ENCODE results near the gene FBRSL1.

DNA sequence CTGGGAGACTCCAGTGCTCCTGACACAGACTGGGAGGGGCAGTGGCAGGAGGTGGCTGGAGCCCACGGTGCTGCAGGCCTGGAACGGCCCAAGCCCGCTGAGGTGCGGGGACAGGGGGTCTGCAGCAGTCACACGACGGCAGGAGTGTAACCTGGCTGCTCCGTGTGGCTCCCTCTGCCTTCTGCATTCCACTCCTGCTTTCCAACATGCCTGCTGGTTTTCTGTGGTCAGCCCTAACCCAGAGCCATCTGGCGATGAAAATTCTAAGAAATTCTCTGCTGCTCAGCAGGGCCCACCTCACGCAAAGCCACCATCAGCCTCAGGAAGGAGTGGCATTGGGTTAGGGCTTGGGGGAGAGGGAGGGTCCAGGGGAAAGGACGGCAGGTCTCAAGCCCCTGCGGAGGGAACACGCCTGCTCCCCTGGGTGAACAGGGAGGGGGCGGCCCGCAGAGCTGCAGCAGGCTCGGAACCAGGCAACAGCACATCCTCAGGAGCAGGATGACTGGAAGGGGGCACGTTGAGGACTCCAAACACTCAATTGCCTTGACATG, 5.0 kb upstream of the FBRSL1 start:
- TF ChIP-seq CSDC2 (CRISPR knock-in tag; IDR thresholded peaks at IDR 0.05) (no peak), ZFP30 (CRISPR knock-in tag; IDR thresholded peaks at IDR 0.05) (no peak), TCF4 (CRISPR knock-in tag; IDR thresholded peaks at IDR 0.05; ENCODE audit: borderline replicate concordance) (no peak), ISL1 (CRISPR knock-in tag; IDR thresholded peaks at IDR 0.05) (no peak), ZFP3 (CRISPR knock-in tag; IDR thresholded peaks at IDR 0.05) (no peak), RARB (CRISPR knock-in tag; IDR thresholded peaks at IDR 0.05) (no peak), ZNF8 (CRISPR knock-in tag; IDR thresholded peaks at IDR 0.05) (no peak), TOX (CRISPR knock-in tag; IDR thresholded peaks at IDR 0.05; ENCODE audit: borderline replicate concordance) (no peak), ZNF70 (CRISPR knock-in tag; IDR thresholded peaks at IDR 0.05) (no peak)
- TF ChIP-seq, protein P1, sequence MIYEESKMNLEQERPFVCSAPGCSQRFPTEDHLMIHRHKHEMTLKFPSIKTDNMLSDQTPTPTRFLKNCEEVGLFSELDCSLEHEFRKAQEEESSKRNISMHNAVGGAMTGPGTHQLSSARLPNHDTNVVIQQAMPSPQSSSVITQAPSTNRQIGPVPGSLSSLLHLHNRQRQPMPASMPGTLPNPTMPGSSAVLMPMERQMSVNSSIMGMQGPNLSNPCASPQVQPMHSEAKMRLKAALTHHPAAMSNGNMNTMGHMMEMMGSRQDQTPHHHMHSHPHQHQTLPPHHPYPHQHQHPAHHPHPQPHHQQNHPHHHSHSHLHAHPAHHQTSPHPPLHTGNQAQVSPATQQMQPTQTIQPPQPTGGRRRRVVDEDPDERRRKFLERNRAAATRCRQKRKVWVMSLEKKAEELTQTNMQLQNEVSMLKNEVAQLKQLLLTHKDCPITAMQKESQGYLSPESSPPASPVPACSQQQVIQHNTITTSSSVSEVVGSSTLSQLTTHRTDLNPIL (CRISPR knock-in tag; IDR thresholded peaks at IDR 0.05; ENCODE audit: low read depth): no peak
- TF ChIP-seq, protein P2, sequence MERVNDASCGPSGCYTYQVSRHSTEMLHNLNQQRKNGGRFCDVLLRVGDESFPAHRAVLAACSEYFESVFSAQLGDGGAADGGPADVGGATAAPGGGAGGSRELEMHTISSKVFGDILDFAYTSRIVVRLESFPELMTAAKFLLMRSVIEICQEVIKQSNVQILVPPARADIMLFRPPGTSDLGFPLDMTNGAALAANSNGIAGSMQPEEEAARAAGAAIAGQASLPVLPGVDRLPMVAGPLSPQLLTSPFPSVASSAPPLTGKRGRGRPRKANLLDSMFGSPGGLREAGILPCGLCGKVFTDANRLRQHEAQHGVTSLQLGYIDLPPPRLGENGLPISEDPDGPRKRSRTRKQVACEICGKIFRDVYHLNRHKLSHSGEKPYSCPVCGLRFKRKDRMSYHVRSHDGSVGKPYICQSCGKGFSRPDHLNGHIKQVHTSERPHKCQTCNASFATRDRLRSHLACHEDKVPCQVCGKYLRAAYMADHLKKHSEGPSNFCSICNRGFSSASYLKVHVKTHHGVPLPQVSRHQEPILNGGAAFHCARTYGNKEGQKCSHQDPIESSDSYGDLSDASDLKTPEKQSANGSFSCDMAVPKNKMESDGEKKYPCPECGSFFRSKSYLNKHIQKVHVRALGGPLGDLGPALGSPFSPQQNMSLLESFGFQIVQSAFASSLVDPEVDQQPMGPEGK (CRISPR knock-in tag; IDR thresholded peaks at IDR 0.05; ENCODE audit: borderline replicate concordance): no peak
